ENCODE data around the gene VTN.

Gene VTN

GRCh38 chr17:28328325-28328724, 41.8 kb downstream of the VTN start:
- no peak for FAIRE-seq
- no peak for DNase-seq (ENCODE audit: insufficient read length, low spot score)
- TF ChIP-seq CTCF (IDR thresholded peaks at IDR 0.05; ENCODE audit: insufficient read depth, missing control alignments), result no peak

GRCh38 chr17:28327709-28328108, 42.4 kb downstream of the VTN start:
- DNase-seq (ENCODE audit: insufficient read length, low spot score) (no peak), FAIRE-seq (peak; percentile 56)
- peak; percentile 40 for TF ChIP-seq CTCF (IDR thresholded peaks at IDR 0.05; ENCODE audit: insufficient read depth, missing control alignments)

- DNase-seq (ENCODE audit: insufficient read length, low spot score), result no peak
- no peak for FAIRE-seq
- TF ChIP-seq CTCF (IDR thresholded peaks at IDR 0.05; ENCODE audit: insufficient read depth, missing control alignments), result no peak
These were observed 43.0 kb downstream of the VTN start for GRCh38 chr17:28327031-28327607.

- no peak for TF ChIP-seq CTCF (IDR thresholded peaks at IDR 0.05; ENCODE audit: insufficient read depth, missing control alignments)
- FAIRE-seq (no peak), DNase-seq (ENCODE audit: insufficient read length, low spot score) (no peak)
These were observed 44.0 kb downstream of the VTN start for GRCh38 chr17:28326114-28326513.

GRCh38 chr17:28325211-28325610, 44.9 kb downstream of the VTN start:
- no peak for TF ChIP-seq CTCF (IDR thresholded peaks at IDR 0.05; ENCODE audit: insufficient read depth, missing control alignments)
- FAIRE-seq, result no peak
- DNase-seq (ENCODE audit: insufficient read length, low spot score), result no peak

GRCh38 chr17:28324781-28325180, 45.3 kb downstream of the VTN start:
- FAIRE-seq (no peak), DNase-seq (ENCODE audit: insufficient read length, low spot score) (no peak)
- no peak for TF ChIP-seq CTCF (IDR thresholded peaks at IDR 0.05; ENCODE audit: insufficient read depth, missing control alignments)

- DNase-seq (ENCODE audit: insufficient read length, low spot score) (no peak), FAIRE-seq (no peak)
- no peak for TF ChIP-seq CTCF (IDR thresholded peaks at IDR 0.05; ENCODE audit: insufficient read depth, missing control alignments)
These were observed 45.8 kb downstream of the VTN start for GRCh38 chr17:28324267-28324745.
